Upper lobe of left lung (tissue), 6 donors: ENCODE results near the gene SPTAN1. TPM values are rescaled to one million over a fixed set of nuclear protein-coding genes. Genes with fewer than 3 reads are reported as not detected.
"Not testable (repeated sequence)": the region's sequence is repeated elsewhere in the genome, so short reads cannot be mapped to it uniquely, and the experiment has no call there.

Experiments used
- ATAC-seq, 2 donors: fragments of 200-7000 bp; cut with Tn5 transposase; one replicate each; pipeline ENCODE4 v1.9.1; 2022; ENCODE audit warnings: mild to moderate bottlenecking in 2 of 2, moderate library complexity in 2 of 2; ENCODE audit not compliant: low FRiP score in 2 of 2
- DNase-seq, 2 donors: peaks; one replicate each; pipeline ENCODE4 v3.0.0-alpha.2; 2019 to 2020
- H3K27ac ChIP-seq, 4 donors: fragments of 200-600 bp; sonication (generic); one replicate each; pipeline ENCODE4 v1.5.1; 2016 to 2019
- H3K27me3 ChIP-seq, 4 donors: fragments of 200-600 bp; sonication (generic); one replicate each; pipeline ENCODE4 v1.5.1; 2017 to 2019
- H3K36me3 ChIP-seq, 4 donors: fragments of 200-600 bp; sonication (generic); one replicate each; pipeline ENCODE4 v1.5.1; 2016 to 2019
- H3K4me1 ChIP-seq, 4 donors: fragments of 200-600 bp; sonication (generic); one replicate each; pipeline ENCODE4 v1.5.1; 2018 to 2019
- H3K4me3 ChIP-seq, 4 donors: fragments of 200-600 bp; sonication (generic); one replicate each; pipeline ENCODE4 v1.5.1; 2017 to 2019; ENCODE audit warnings: mild to moderate bottlenecking in 2 of 4, moderate library complexity in 1 of 4
- H3K9me3 ChIP-seq, 4 donors: fragments of 200-600 bp; sonication (generic); one replicate each; pipeline ENCODE4 v1.5.1; 2018 to 2019
- CTCF ChIP-seq, 6 experiments: fragments of 450-650 bp in 4 of 6; fragments of 200-600 bp in 2 of 6; sonication (generic) in 2 of 6; IDR thresholded peaks; one replicate each; pipeline ENCODE4 v1.5.1; 2016 to 2019; ENCODE audit warnings: antibody characterized with exemption in 6 of 6
- EP300 ChIP-seq, 4 donors: sonication (generic); formaldehyde crosslinking; IDR thresholded peaks; one replicate each; pipeline ENCODE4 v1.5.1; 2017; ENCODE audit warnings: antibody characterized with exemption in 4 of 4, control low read depth in 2 of 4
- POLR2A ChIP-seq, 4 donors: fragments of 450-650 bp; IDR thresholded peaks; one replicate each; pipeline ENCODE4 v1.5.1; 2016 to 2017; ENCODE audit warnings: antibody characterized with exemption in 4 of 4, mild to moderate bottlenecking in 2 of 4
- POLR2AphosphoS5 ChIP-seq, 2 donors: sonication (generic); formaldehyde crosslinking; IDR thresholded peaks; one replicate each; pipeline ENCODE4 v1.5.1; 2017; ENCODE audit warnings: antibody characterized with exemption in 2 of 2
- WGBS, 2 donors: methylation state at CpG; one replicate each; pipeline ENCODE4 v1.1.5; 2017 to 2018; 5-methylcytosine and 5-hydroxymethylcytosine counted together
- total RNA-seq, 6 donors: library from RNA; depleted of rRNA in 4 of 6; stranded (reverse); fragments of >200 nt in 4 of 6; gene quantifications; one replicate each; pipeline versions ENCODE4 v1.1.0 to v1.2.1, GENCODE V29; 2016 to 2021
- donor health status: DM: no; HTN: no; CAD: no; lungs with moderate emphysema.
- donor health status: DM: no; HTN: yes; CAD: no; lungs with severe emphysema.

The SPTAN1 gene
- total RNA-seq, 6 donors from 2014 or later = 254 to 547 (median 401) TPM

- TF ChIP-seq POLR2AphosphoS5 (IDR thresholded peaks at IDR 0.05) = no peak
- TF ChIP-seq POLR2A (IDR thresholded peaks at IDR 0.05) = no peak
- TF ChIP-seq CTCF (IDR thresholded peaks at IDR 0.05) = no peak
- TF ChIP-seq EP300 (IDR thresholded peaks at IDR 0.05) = no peak
- no peaks in the 10 kb centered on the region for H3K9me3 ChIP-seq
- H3K27me3 ChIP-seq = no peaks in the 10 kb centered on the region
- WGBS, 2 donors = 73 to 77% methylated on average over 10 to 12 of the region's 12 CpGs
- no peak overlapping the region for H3K4me3 ChIP-seq
- no peak overlapping the region for H3K27ac ChIP-seq
- ATAC-seq = no peak
- H3K36me3 ChIP-seq = peaks cover 0 to 17% (median 6%) of the 10 kb centered on the region in 4 donors
- no peak for DNase-seq
- H3K4me1 ChIP-seq = no peaks in the 10 kb centered on the region
Observed at GRCh38 chr9:128643519-128644300, 91.3 kb downstream of the SPTAN1 start.

GRCh38 chr9:128648206-128648605, 95.8 kb downstream of the SPTAN1 start:
- H3K27me3 ChIP-seq, H3K4me1 ChIP-seq, H3K9me3 ChIP-seq, H3K4me3 ChIP-seq, H3K27ac ChIP-seq, H3K36me3 ChIP-seq: not testable (repeated sequence)
- peak in 1 of 2 donors; percentile 59 for DNase-seq
- WGBS, 2 donors = 85 to 91% methylated on average over 8 to 9 of the region's 9 CpGs
- ATAC-seq = peak; percentile 73 to 75
- peak in 5 of 6 experiments; percentile 26 to 58 (median 39) for TF ChIP-seq CTCF (IDR thresholded peaks at IDR 0.05)

- H3K27me3 ChIP-seq = no peaks in the 10 kb centered on the region
- no peak overlapping the region for H3K27ac ChIP-seq
- H3K4me3 ChIP-seq = no peak overlapping the region
- DNase-seq (no peak), ATAC-seq (no peak)
- TF ChIP-seq EP300 (IDR thresholded peaks at IDR 0.05) = no peak
- TF ChIP-seq CTCF (IDR thresholded peaks at IDR 0.05) = no peak
- TF ChIP-seq POLR2AphosphoS5 (IDR thresholded peaks at IDR 0.05) = no peak
- no peak for TF ChIP-seq POLR2A (IDR thresholded peaks at IDR 0.05)
- no peaks in the 10 kb centered on the region for H3K36me3 ChIP-seq
- H3K9me3 ChIP-seq = no peaks in the 10 kb centered on the region
- H3K4me1 ChIP-seq = peaks cover 6 to 10% (median 7%) of the 10 kb centered on the region in 4 donors
- WGBS, 2 donors = 89 to 90% methylated on average over 4 to 5 of the region's 5 CpGs
Observed at GRCh38 chr9:128651798-128652197, 99.4 kb downstream of the SPTAN1 start.

- H3K36me3 ChIP-seq = no peaks in the 10 kb centered on the region
- TF ChIP-seq POLR2AphosphoS5 (IDR thresholded peaks at IDR 0.05) = no peak
- 95% methylated on average over 8 of the region's 8 CpGs for WGBS, 2 donors
- H3K4me3 ChIP-seq = no peak overlapping the region
- no peak for ATAC-seq
- H3K27ac ChIP-seq = no peak overlapping the region
- no peaks in the 10 kb centered on the region for H3K9me3 ChIP-seq
- no peak for DNase-seq
- H3K27me3 ChIP-seq = no peaks in the 10 kb centered on the region
- peaks cover 6 to 15% (median 10%) of the 10 kb centered on the region in 4 donors for H3K4me1 ChIP-seq
Observed at GRCh38 chr9:128653908-128654307, 101.5 kb downstream of the SPTAN1 start.

- 94 to 96% methylated on average over 1 of the region's 1 CpG for WGBS, 2 donors
- no peaks in the 10 kb centered on the region for H3K36me3 ChIP-seq
- no peak for ATAC-seq
- no peak overlapping the region for H3K27ac ChIP-seq
- H3K4me1 ChIP-seq = peaks cover 6 to 15% (median 10%) of the 10 kb centered on the region in 4 donors
- no peak for DNase-seq
- TF ChIP-seq CTCF (IDR thresholded peaks at IDR 0.05) (no peak), POLR2AphosphoS5 (IDR thresholded peaks at IDR 0.05) (no peak), POLR2A (IDR thresholded peaks at IDR 0.05) (no peak), EP300 (IDR thresholded peaks at IDR 0.05) (no peak)
- no peaks in the 10 kb centered on the region for H3K27me3 ChIP-seq
- no peak overlapping the region for H3K4me3 ChIP-seq
- H3K9me3 ChIP-seq = no peaks in the 10 kb centered on the region
Observed at GRCh38 chr9:128654481-128654880, 102.1 kb downstream of the SPTAN1 start.
